ENCODE data around the gene UMAD1.

- no peak for TF ChIP-seq CTCF (IDR thresholded peaks at IDR 0.05)
- TF ChIP-seq POLR2A (IDR thresholded peaks at IDR 0.05), result no peak
Measured at GRCh38 chr7:7857143-7857583, 216.6 kb downstream of the UMAD1 start.

Measured in Peyer's patch (tissue), 4 donors.